Endothelial cell of umbilical vein (primary cell): ENCODE measurements around the gene SRBD1. TPM values are rescaled to one million over a fixed set of nuclear protein-coding genes. Genes with fewer than 3 reads are reported as not detected.

Experiments used
- BruUV-seq: library from RNA; stranded (reverse); fragments of 400-500 nt; replicated peaks from 2 replicates; lab custom pipeline; 2021; lab: Mats Ljungman, UMichigan
- CTCF ChIA-PET: fragments of 300-600, 350-600 bp; sonication (Branson Sonifier 250); formaldehyde crosslinking; loops from one replicate; lab custom pipeline; 2021; ENCODE audit warnings: antibody characterized with exemption, inconsistent platforms; lab: Charles Lee
- POLR2A ChIA-PET: fragments of 300-600, 350-600 bp; sonication (Branson Sonifier 250); formaldehyde crosslinking; loops from one replicate; lab custom pipeline; 2021; ENCODE audit warnings: antibody characterized with exemption, inconsistent platforms; lab: Charles Lee
- DNase-seq: peaks from one replicate; pipeline ENCODE4 v3.0.0-alpha.2; 2011; ENCODE audit warnings: low read depth, low spot score
- FAIRE-seq: peaks from 2 replicates; lab custom pipeline; 2011; peaks lifted over from hg19 to GRCh38; lab: Jason Lieb, UNC
- H2AFZ ChIP-seq: 2 replicates; pipeline ENCODE4 v1.6.0; 2012; ENCODE audit warnings: low read depth, low read length, control low read depth, inconsistent platforms
- H3K27ac ChIP-seq: 2 replicates; pipeline ENCODE4 v1.5.1; 2011; ENCODE audit warnings: low read depth, mild to moderate bottlenecking, control low read depth, low read length, moderate library complexity; ENCODE audit not compliant: insufficient read depth
- H3K27me3 ChIP-seq, 2 experiments: 2 replicates each; pipeline versions ENCODE4 v1.6.0 to v1.6.1; 2011; ENCODE audit warnings: low read length in 2 of 2, mixed read lengths in 1 of 2; ENCODE audit not compliant: control insufficient read depth in 2 of 2, insufficient read depth in 2 of 2
- H3K36me3 ChIP-seq, 2 experiments: 2 replicates in 1 of 2; 3 replicates in 1 of 2; pipeline ENCODE4 v1.5.1; 2011; ENCODE audit warnings: low read length in 2 of 2, mild to moderate bottlenecking in 1 of 2, moderate library complexity in 1 of 2; ENCODE audit not compliant: control insufficient read depth in 2 of 2, insufficient read depth in 2 of 2; ENCODE audit errors: extremely low read depth in 1 of 2
- H3K4me1 ChIP-seq: 3 replicates; pipeline ENCODE4 v1.5.1; 2011; ENCODE audit warnings: mild to moderate bottlenecking, low read length; ENCODE audit not compliant: control insufficient read depth, insufficient read depth; ENCODE audit errors: extremely low read depth
- H3K4me2 ChIP-seq: 2 replicates; pipeline ENCODE4 v1.6.1; 2011; ENCODE audit warnings: low read length, control low read depth, mixed read lengths; ENCODE audit not compliant: insufficient read depth
- H3K4me3 ChIP-seq, 3 experiments: fragments of 200-600 bp in 1 of 3; sonication (generic), shearing (Covaris generic) in 1 of 3; replicated peaks in 1 of 3; 2 replicates each; pipeline ENCODE4 v1.5.1; 2011 to 2016; ENCODE audit warnings: control low read depth in 3 of 3, low read length in 3 of 3, mild to moderate bottlenecking in 2 of 3, inconsistent platforms in 1 of 3, low read depth in 1 of 3, moderate library complexity in 1 of 3; ENCODE audit not compliant: insufficient read depth in 1 of 3
- H3K79me2 ChIP-seq: 2 replicates; pipeline ENCODE4 v1.6.0; 2012; ENCODE audit warnings: low read length, inconsistent platforms; ENCODE audit not compliant: control insufficient read depth, insufficient read depth
- H3K9ac ChIP-seq: replicated peaks from 2 replicates; pipeline ENCODE3; 2011; ENCODE audit warnings: low read length, control low read depth; ENCODE audit not compliant: insufficient read depth; ENCODE audit errors: extremely low read depth
- H3K9me1 ChIP-seq: replicated peaks from 3 replicates; pipeline ENCODE4 v1.6.0; 2011; ENCODE audit warnings: mild to moderate bottlenecking, low read length; ENCODE audit not compliant: control insufficient read depth, insufficient read depth; ENCODE audit errors: extremely low read depth
- H3K9me3 ChIP-seq: replicated peaks from 2 replicates; pipeline ENCODE4 v1.5.1; 2012; ENCODE audit warnings: low read length, inconsistent platforms; ENCODE audit not compliant: control insufficient read depth, insufficient read depth
- H4K20me1 ChIP-seq: replicated peaks from 2 replicates; pipeline ENCODE3; 2011; ENCODE audit warnings: mild to moderate bottlenecking, low read length; ENCODE audit not compliant: control insufficient read depth, insufficient read depth; ENCODE audit errors: extremely low read depth
- EZH2 ChIP-seq: IDR thresholded peaks from 2 replicates; pipeline ENCODE4 v1.6.1; 2012; ENCODE audit warnings: borderline replicate concordance, low read depth, mild to moderate bottlenecking, moderate library complexity, low read length, inconsistent platforms; ENCODE audit not compliant: severe bottlenecking
- FOS ChIP-seq: IDR thresholded peaks from 2 replicates; pipeline ENCODE4 v1.6.1; 2011; ENCODE audit warnings: mild to moderate bottlenecking, low read length, moderate library complexity, borderline replicate concordance; ENCODE audit not compliant: insufficient read depth
- GATA2 ChIP-seq: IDR thresholded peaks from 2 replicates; pipeline ENCODE4 v1.7.0; 2011; ENCODE audit warnings: low read depth, mild to moderate bottlenecking, moderate library complexity, mixed read lengths, low read length; ENCODE audit not compliant: insufficient read length, insufficient read depth
- JUN ChIP-seq: IDR thresholded peaks from 2 replicates; pipeline ENCODE4 v1.6.1; 2011; ENCODE audit warnings: borderline replicate concordance, low read depth; ENCODE audit not compliant: insufficient read length, insufficient read depth
- MYC ChIP-seq: IDR thresholded peaks from one replicate; pipeline ENCODE4 v1.6.1; 2011; ENCODE audit warnings: mild to moderate bottlenecking, low read depth, low read length
- POLR2A ChIP-seq: IDR thresholded peaks from 2 replicates; pipeline ENCODE4 v1.6.1; 2012; ENCODE audit warnings: low read depth, mild to moderate bottlenecking, control low read depth, low read length
- POLR2AphosphoS5 ChIP-seq: IDR thresholded peaks from 2 replicates; pipeline ENCODE4 v1.6.1; 2012; ENCODE audit warnings: low read depth, mild to moderate bottlenecking, control low read depth, low read length, moderate library complexity; ENCODE audit not compliant: insufficient read depth
- dilution Hi-C: fragments of 300-500 bp; cut with MboI; formaldehyde crosslinking; loops from one replicate; pipeline ENCODE4 v1.15.0; 2019; ENCODE audit warnings: low sequenced_read_pairs; ENCODE audit not compliant: extremely low pct_ligation_motif_present
- intact Hi-C: fragments of 100-400 bp; cut with micrococcal nuclease; formaldehyde crosslinking; loops from one replicate; pipeline ENCODE4 v1.10.0; 2022
- polyA plus RNA-seq, 4 experiments: library from polyadenylated mRNA; depleted of rRNA in 3 of 4; stranded (reverse) in 3 of 4; unstranded in 1 of 4; fragments of >200 nt; gene quantifications; 2 replicates each; pipeline versions ENCODE4 v1.2.1 to v1.2.3, GENCODE V29; 2011 to 2012; ENCODE audit warnings: missing spikeins in 1 of 4
- total RNA-seq: library from RNA; stranded (reverse); gene quantifications from 2 replicates; pipeline ENCODE4 v1.2.3, GENCODE V29; 2021
- TF ChIP-seq, protein P1 (sequence below), 2 donors: IDR thresholded peaks; 1 replicate in 1 of 2; 2 replicates in 1 of 2; pipeline ENCODE4 v1.5.1; 2011; ENCODE audit warnings: low read length in 2 of 2, mild to moderate bottlenecking in 2 of 2, moderate library complexity in 2 of 2, control low read depth in 1 of 2, inconsistent platforms in 1 of 2, low read depth in 1 of 2; ENCODE audit not compliant: insufficient read depth in 1 of 2; ENCODE audit errors: extremely low read depth in 1 of 2
- TF ChIP-seq, protein P2 (sequence below): IDR thresholded peaks from 2 replicates; pipeline ENCODE4 v1.6.1; 2011; ENCODE audit not compliant: insufficient read depth, insufficient read length

Gene SRBD1
- total and polyA plus RNA-seq, 2 donors (not counting 3 experiments of a cell fraction or from before 2014, with no cell fraction given), result 3.7 to 12.5 TPM

DNA sequence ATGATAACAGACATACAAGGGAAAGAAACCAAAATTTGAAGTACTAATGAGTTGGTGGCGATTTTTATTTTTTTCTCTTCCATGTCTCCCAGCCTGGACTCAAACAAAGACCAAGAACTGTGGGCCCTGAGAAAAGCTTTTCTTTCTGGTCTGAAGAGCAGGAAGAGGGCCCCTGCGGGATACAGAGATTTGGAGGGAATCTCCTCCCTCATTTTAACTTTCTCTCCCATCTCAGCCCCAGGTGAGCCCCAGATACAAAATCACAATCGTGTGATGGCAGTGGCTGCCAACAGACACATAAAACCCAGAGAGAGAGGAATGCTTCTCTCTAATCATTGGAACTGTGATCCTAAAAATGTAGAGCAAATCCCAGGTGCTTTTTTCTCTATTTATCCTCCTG is 20.9 kb upstream of the SRBD1 start:
- Histone ChIP-seq H3K36me3 (no peaks in the 10 kb centered on the region), H4K20me1 (no peaks in the 10 kb centered on the region), H2AFZ (no peak overlapping the region), H3K9me3 (no peaks in the 10 kb centered on the region), H3K79me2 (no peaks in the 10 kb centered on the region), H3K4me2 (no peak overlapping the region), H3K9ac (no peak overlapping the region), H3K4me3 (no peak overlapping the region), H3K27ac (no peak overlapping the region), H3K9me1 (no peaks in the 10 kb centered on the region), H3K4me1 (no peaks in the 10 kb centered on the region), H3K27me3 (peaks cover 0 to 2% of the 10 kb centered on the region in 2 experiments)
- TF ChIP-seq, protein P1, sequence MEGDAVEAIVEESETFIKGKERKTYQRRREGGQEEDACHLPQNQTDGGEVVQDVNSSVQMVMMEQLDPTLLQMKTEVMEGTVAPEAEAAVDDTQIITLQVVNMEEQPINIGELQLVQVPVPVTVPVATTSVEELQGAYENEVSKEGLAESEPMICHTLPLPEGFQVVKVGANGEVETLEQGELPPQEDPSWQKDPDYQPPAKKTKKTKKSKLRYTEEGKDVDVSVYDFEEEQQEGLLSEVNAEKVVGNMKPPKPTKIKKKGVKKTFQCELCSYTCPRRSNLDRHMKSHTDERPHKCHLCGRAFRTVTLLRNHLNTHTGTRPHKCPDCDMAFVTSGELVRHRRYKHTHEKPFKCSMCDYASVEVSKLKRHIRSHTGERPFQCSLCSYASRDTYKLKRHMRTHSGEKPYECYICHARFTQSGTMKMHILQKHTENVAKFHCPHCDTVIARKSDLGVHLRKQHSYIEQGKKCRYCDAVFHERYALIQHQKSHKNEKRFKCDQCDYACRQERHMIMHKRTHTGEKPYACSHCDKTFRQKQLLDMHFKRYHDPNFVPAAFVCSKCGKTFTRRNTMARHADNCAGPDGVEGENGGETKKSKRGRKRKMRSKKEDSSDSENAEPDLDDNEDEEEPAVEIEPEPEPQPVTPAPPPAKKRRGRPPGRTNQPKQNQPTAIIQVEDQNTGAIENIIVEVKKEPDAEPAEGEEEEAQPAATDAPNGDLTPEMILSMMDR (IDR thresholded peaks at IDR 0.05; ENCODE audit: extremely low read depth in 1 of 2, insufficient read depth in 1 of 2, low read depth in 1 of 2, low read length in 2 of 2), result no peak
- TF ChIP-seq FOS (no peak), MYC (no peak), POLR2A (no peak)
- CTCF ChIA-PET, result no interaction called here
- no TSS peak for BruUV-seq
- intact Hi-C loops (no loop called here), dilution Hi-C loops (no loop called here)
- DNase-seq (no peak), FAIRE-seq (no peak)
- POLR2A ChIA-PET, result no interaction called here

DNA sequence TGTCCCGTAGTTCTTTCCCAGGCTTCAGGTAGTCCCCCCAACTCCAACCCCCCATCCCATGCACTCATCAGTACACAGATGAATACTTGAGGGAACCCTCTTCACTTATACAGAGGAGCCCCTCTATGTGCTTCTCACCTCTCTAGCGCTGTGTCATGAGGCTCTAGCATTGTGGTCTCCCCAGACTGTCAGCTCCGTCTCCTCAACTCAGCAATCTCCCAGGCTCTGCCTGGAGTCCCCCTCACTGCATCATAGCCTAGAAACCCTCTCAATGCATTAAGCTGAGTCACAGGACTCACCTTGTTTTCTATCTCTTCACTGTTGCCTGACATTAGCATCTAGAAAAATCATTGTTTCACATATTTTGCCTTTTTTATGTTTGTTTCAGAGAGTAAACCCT is 20.3 kb upstream of the SRBD1 start:
- Histone ChIP-seq H3K79me2 (no peaks in the 10 kb centered on the region), H2AFZ (no peak overlapping the region), H3K4me3 (no peak overlapping the region), H3K27ac (no peak overlapping the region), H3K36me3 (no peaks in the 10 kb centered on the region), H3K9me3 (no peaks in the 10 kb centered on the region), H3K9ac (no peak overlapping the region), H4K20me1 (no peaks in the 10 kb centered on the region), H3K9me1 (no peaks in the 10 kb centered on the region), H3K4me1 (no peaks in the 10 kb centered on the region), H3K27me3 (peaks cover 0 to 2% of the 10 kb centered on the region in 2 experiments), H3K4me2 (no peak overlapping the region)
- no peak for FAIRE-seq
- TF ChIP-seq, protein P1 (IDR thresholded peaks at IDR 0.05; ENCODE audit: extremely low read depth in 1 of 2, insufficient read depth in 1 of 2, low read depth in 1 of 2, low read length in 2 of 2), result no peak
- TF ChIP-seq GATA2 (no peak), JUN (no peak), EZH2 (no peak), POLR2AphosphoS5 (no peak), MYC (no peak), FOS (no peak), POLR2A (no peak)
- TF ChIP-seq, protein P2, sequence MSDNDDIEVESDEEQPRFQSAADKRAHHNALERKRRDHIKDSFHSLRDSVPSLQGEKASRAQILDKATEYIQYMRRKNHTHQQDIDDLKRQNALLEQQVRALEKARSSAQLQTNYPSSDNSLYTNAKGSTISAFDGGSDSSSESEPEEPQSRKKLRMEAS, result no peak
- CTCF ChIA-PET, result no interaction called here
- BruUV-seq, result no TSS peak
- no peak for DNase-seq
- dilution Hi-C loops, result no loop called here
- intact Hi-C loops, result no loop called here
- POLR2A ChIA-PET, result no interaction called here
